ENCODE measurements around the gene LRGUK. TPM values are rescaled to one million over a fixed set of nuclear protein-coding genes. Genes with fewer than 3 reads are reported as not detected.

LRGUK gene
- total RNA-seq, 1 experiment from 2014 or later, result 0.49 TPM

GRCh38 chr7:134276951-134277350 lies 149.8 kb downstream of the LRGUK start:
- RAD21 ChIA-PET (ENCODE audit: low non-redundant PET in 1 of 2, low total read pairs in 2 of 2, uncharacterized antibody in 2 of 2, unreplicated experiment in 2 of 2), result no interaction called here
- H2AFZ ChIP-seq (ENCODE audit: low read depth, low read length, poor library complexity, severe bottlenecking), result no peak overlapping the region
- H3K4me1 ChIP-seq (ENCODE audit: control insufficient read depth in 1 of 2, insufficient read depth in 2 of 2, low read length in 2 of 2), result no peaks in the 10 kb centered on the region
- no peak overlapping the region for H3K9ac ChIP-seq (ENCODE audit: low read length)
- no peaks in the 10 kb centered on the region for H3K36me3 ChIP-seq (ENCODE audit: control insufficient read depth in 1 of 2, insufficient read depth in 2 of 2, low read length in 2 of 2)
- no TSS peak for BruUV-seq (replicated peaks)
- CTCF ChIA-PET, result no interaction called here
- H3K79me2 ChIP-seq (ENCODE audit: insufficient read depth, low read length), result no peaks in the 10 kb centered on the region
- H3K27me3 ChIP-seq (ENCODE audit: insufficient read depth, low read length), result no peaks in the 10 kb centered on the region
- H3K9me2 ChIP-seq (ENCODE audit: insufficient read depth), result no peaks in the 10 kb centered on the region
- no peak overlapping the region for H3K27ac ChIP-seq (ENCODE audit: low read depth, low read length)
- no peak overlapping the region for H3K4me3 ChIP-seq (replicated peaks in 1 of 2; ENCODE audit: low read depth in 1 of 2, low read length in 2 of 2)
- POLR2A ChIA-PET, result no interaction called here
- intact Hi-C loops (cut with micrococcal nuclease), result no loop called here
- no peak overlapping the region for H3K4me2 ChIP-seq (ENCODE audit: low read length)
- no peaks in the 10 kb centered on the region for H3K9me3 ChIP-seq (ENCODE audit: control insufficient read depth in 1 of 2, insufficient read depth in 1 of 2, low read depth in 1 of 2, low read length in 2 of 2)
- H4K20me1 ChIP-seq (ENCODE audit: insufficient read depth), result no peaks in the 10 kb centered on the region
- no peak for TF ChIP-seq POLR2AphosphoS5 (IDR thresholded peaks at IDR 0.05; ENCODE audit: low read depth, low read length)
- TF ChIP-seq, protein P1, sequence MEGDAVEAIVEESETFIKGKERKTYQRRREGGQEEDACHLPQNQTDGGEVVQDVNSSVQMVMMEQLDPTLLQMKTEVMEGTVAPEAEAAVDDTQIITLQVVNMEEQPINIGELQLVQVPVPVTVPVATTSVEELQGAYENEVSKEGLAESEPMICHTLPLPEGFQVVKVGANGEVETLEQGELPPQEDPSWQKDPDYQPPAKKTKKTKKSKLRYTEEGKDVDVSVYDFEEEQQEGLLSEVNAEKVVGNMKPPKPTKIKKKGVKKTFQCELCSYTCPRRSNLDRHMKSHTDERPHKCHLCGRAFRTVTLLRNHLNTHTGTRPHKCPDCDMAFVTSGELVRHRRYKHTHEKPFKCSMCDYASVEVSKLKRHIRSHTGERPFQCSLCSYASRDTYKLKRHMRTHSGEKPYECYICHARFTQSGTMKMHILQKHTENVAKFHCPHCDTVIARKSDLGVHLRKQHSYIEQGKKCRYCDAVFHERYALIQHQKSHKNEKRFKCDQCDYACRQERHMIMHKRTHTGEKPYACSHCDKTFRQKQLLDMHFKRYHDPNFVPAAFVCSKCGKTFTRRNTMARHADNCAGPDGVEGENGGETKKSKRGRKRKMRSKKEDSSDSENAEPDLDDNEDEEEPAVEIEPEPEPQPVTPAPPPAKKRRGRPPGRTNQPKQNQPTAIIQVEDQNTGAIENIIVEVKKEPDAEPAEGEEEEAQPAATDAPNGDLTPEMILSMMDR (IDR thresholded peaks at IDR 0.05 in 2 of 3, conservative IDR thresholded peaks at IDR 0.05 in 1 of 3; ENCODE audit: borderline replicate concordance in 1 of 3, insufficient read depth in 1 of 3, low read depth in 2 of 3, low read length in 2 of 3), result no peak
- no peak for TF ChIP-seq YY1 (IDR thresholded peaks at IDR 0.05; ENCODE audit: extremely low read depth, insufficient replicate concordance, low read depth, low read length)
- TF ChIP-seq SRF (IDR thresholded peaks at IDR 0.05; ENCODE audit: low read depth), result no peak
- TF ChIP-seq ZFX (IDR thresholded peaks at IDR 0.05), result no peak
- TF ChIP-seq RAD21 (IDR thresholded peaks at IDR 0.05; ENCODE audit: low read depth), result no peak
- no peak for TF ChIP-seq JUND (IDR thresholded peaks at IDR 0.05)
- TF ChIP-seq CEBPB (IDR thresholded peaks at IDR 0.05; ENCODE audit: low read depth), result no peak
- TF ChIP-seq, protein P2, sequence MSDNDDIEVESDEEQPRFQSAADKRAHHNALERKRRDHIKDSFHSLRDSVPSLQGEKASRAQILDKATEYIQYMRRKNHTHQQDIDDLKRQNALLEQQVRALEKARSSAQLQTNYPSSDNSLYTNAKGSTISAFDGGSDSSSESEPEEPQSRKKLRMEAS (IDR thresholded peaks at IDR 0.05), result no peak
- TF ChIP-seq, protein P3, sequence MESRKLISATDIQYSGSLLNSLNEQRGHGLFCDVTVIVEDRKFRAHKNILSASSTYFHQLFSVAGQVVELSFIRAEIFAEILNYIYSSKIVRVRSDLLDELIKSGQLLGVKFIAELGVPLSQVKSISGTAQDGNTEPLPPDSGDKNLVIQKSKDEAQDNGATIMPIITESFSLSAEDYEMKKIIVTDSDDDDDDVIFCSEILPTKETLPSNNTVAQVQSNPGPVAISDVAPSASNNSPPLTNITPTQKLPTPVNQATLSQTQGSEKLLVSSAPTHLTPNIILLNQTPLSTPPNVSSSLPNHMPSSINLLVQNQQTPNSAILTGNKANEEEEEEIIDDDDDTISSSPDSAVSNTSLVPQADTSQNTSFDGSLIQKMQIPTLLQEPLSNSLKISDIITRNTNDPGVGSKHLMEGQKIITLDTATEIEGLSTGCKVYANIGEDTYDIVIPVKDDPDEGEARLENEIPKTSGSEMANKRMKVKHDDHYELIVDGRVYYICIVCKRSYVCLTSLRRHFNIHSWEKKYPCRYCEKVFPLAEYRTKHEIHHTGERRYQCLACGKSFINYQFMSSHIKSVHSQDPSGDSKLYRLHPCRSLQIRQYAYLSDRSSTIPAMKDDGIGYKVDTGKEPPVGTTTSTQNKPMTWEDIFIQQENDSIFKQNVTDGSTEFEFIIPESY (IDR thresholded peaks at IDR 0.05; ENCODE audit: extremely low read depth, insufficient replicate concordance, low read length), result no peak
- no peak for TF ChIP-seq EZH2phosphoT487 (IDR thresholded peaks at IDR 0.05; ENCODE audit: borderline replicate concordance)
- no peak for TF ChIP-seq SP1 (IDR thresholded peaks at IDR 0.05; ENCODE audit: low read depth)
- ATAC-seq (no peak), DNase-seq (ENCODE audit: low read depth, low spot score) (no peak)

All from HCT116 (cell line).